ENCODE results near the gene GOLGA7B.

Gene GOLGA7B

DNA sequence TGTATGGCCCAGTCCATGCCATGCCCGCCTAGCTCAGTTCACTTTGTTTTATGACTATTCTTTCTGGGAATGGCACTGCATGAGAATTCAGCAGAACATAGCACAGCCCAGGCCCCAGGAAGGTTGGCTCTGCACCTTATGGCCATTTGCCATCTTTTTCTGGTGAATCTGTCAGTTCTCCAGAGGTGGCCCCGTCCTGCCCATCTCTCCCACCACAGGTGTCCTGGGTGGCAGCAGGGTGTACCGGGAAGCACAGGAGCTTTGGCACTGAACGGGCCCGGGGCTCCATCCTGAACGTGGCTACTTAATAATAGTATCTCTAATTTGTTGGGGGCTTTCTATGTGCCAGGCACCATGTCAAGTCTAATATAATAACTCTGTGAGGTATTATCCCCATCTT is 24.7 kb downstream of the GOLGA7B start:
- ChIA-PET POLR2A (interaction anchor here (0.6 to 0.8 kb wide), 2 partner anchors 138 to 328 kb away, joined by 3 read pairs; partner anchors contain the start of gene ZFYVE27), CTCF (interaction anchor here (0.6 to 2.2 kb wide), 4 partner anchors 9 to 250 kb away, joined by 3 to 16 read pairs (median 4); no protein-coding TSS in a partner anchor)
- no peaks in the 10 kb centered on the region for H3K36me3 ChIP-seq (ENCODE audit: control insufficient read depth in 2 of 2, insufficient read depth in 1 of 2, low read length in 2 of 2)
- 0 out of 2 replicates have a peak, but pooled peaks cover 2% of the 10 kb centered on the region for H3K4me1 ChIP-seq (ENCODE audit: control insufficient read depth, insufficient read depth, low read length)
- no peak overlapping the region for H3K27ac ChIP-seq (ENCODE audit: extremely low read depth, low read depth, low read length)
- TF ChIP-seq RBAK (tag by site-specific recombination; IDR thresholded peaks at IDR 0.05) (no peak), ZNF311 (tag by site-specific recombination; IDR thresholded peaks at IDR 0.05; ENCODE audit: borderline replicate concordance) (no peak), ZNF549 (tag by site-specific recombination; IDR thresholded peaks at IDR 0.05) (no peak), ZFP69B (tag by site-specific recombination; IDR thresholded peaks at IDR 0.05) (no peak), ZNF184 (tag by site-specific recombination; IDR thresholded peaks at IDR 0.05) (no peak), ZNF19 (tag by site-specific recombination; IDR thresholded peaks at IDR 0.05; ENCODE audit: low read depth) (no peak), HOXD13 (CRISPR knock-in tag; IDR thresholded peaks at IDR 0.05; ENCODE audit: borderline replicate concordance) (no peak), ZNF529 (tag by site-specific recombination; IDR thresholded peaks at IDR 0.05; ENCODE audit: insufficient replicate concordance) (no peak), SP3 (tag by site-specific recombination; IDR thresholded peaks at IDR 0.05) (no peak), ZXDB (tag by site-specific recombination; IDR thresholded peaks at IDR 0.05) (no peak), ZNF670 (tag by site-specific recombination; IDR thresholded peaks at IDR 0.05; ENCODE audit: low read depth) (no peak), ZNF350 (tag by site-specific recombination; IDR thresholded peaks at IDR 0.05) (no peak), ZNF76 (tag by site-specific recombination; IDR thresholded peaks at IDR 0.05; ENCODE audit: borderline replicate concordance, low read depth) (no peak), ZSCAN23 (tag by site-specific recombination; IDR thresholded peaks at IDR 0.05) (no peak), ZNF138 (tag by site-specific recombination; IDR thresholded peaks at IDR 0.05; ENCODE audit: borderline replicate concordance) (no peak), GFI1B (tag by site-specific recombination; IDR thresholded peaks at IDR 0.05) (no peak), SP2 (tag by site-specific recombination; IDR thresholded peaks at IDR 0.05) (no peak)
- TF ChIP-seq, protein P1, sequence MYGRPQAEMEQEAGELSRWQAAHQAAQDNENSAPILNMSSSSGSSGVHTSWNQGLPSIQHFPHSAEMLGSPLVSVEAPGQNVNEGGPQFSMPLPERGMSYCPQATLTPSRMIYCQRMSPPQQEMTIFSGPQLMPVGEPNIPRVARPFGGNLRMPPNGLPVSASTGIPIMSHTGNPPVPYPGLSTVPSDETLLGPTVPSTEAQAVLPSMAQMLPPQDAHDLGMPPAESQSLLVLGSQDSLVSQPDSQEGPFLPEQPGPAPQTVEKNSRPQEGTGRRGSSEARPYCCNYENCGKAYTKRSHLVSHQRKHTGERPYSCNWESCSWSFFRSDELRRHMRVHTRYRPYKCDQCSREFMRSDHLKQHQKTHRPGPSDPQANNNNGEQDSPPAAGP (tag by site-specific recombination; IDR thresholded peaks at IDR 0.05): no peak
- TF ChIP-seq, protein P2, sequence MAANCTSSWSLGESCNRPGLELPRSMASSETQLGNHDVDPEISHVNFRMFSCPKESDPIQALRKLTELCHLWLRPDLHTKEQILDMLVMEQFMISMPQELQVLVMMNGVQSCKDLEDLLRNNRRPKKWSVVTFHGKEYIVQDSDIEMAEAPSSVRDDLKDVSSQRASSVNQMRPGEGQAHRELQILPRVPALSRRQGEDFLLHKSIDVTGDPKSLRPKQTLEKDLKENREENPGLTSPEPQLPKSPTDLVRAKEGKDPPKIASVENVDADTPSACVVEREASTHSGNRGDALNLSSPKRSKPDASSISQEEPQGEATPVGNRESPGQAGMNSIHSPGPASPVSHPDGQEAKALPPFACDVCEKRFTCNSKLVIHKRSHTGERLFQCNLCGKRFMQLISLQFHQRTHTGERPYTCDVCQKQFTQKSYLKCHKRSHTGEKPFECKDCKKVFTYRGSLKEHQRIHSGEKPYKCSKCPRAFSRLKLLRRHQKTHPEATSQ (tag by site-specific recombination; IDR thresholded peaks at IDR 0.05): no peak
- TF ChIP-seq, protein P3, sequence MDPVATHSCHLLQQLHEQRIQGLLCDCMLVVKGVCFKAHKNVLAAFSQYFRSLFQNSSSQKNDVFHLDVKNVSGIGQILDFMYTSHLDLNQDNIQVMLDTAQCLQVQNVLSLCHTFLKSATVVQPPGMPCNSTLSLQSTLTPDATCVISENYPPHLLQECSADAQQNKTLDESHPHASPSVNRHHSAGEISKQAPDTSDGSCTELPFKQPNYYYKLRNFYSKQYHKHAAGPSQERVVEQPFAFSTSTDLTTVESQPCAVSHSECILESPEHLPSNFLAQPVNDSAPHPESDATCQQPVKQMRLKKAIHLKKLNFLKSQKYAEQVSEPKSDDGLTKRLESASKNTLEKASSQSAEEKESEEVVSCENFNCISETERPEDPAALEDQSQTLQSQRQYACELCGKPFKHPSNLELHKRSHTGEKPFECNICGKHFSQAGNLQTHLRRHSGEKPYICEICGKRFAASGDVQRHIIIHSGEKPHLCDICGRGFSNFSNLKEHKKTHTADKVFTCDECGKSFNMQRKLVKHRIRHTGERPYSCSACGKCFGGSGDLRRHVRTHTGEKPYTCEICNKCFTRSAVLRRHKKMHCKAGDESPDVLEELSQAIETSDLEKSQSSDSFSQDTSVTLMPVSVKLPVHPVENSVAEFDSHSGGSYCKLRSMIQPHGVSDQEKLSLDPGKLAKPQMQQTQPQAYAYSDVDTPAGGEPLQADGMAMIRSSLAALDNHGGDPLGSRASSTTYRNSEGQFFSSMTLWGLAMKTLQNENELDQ (tag by site-specific recombination; IDR thresholded peaks at IDR 0.05; ENCODE audit: low read depth): no peak
- no peak overlapping the region for H3K4me3 ChIP-seq (ENCODE audit: low read depth, low read length)
- H3K9me3 ChIP-seq (ENCODE audit: control insufficient read depth, insufficient read depth, low read depth, low read length): no peaks in the 10 kb centered on the region

DNA sequence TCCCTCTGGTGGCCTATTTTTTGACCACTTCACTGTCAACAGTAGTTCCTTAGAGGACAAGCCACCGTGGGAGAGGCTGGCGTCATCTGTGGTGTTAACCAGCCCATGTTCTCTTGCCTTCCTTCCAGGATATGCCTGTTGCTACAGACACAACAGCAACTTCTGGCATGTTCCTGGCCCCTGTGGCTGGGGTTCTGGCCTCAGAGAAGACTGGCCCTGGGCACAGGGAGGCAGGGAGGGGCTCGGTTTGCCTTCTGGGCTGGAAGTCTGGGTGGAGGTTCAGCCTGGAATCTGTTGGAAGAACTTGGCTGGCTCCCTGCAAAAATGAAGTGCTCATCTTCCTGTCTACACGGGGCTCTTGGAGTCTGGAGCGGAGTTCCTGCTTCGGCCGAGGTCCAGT is 25.7 kb downstream of the GOLGA7B start:
- Histone ChIP-seq H3K27ac (ENCODE audit: extremely low read depth, low read depth, low read length) (no peak overlapping the region), H3K4me3 (ENCODE audit: low read depth, low read length) (no peak overlapping the region), H3K4me1 (ENCODE audit: control insufficient read depth, insufficient read depth, low read length) (0 out of 2 replicates have a peak, but pooled peaks cover 2% of the 10 kb centered on the region), H3K9me3 (ENCODE audit: control insufficient read depth, insufficient read depth, low read depth, low read length) (no peaks in the 10 kb centered on the region), H3K36me3 (ENCODE audit: control insufficient read depth in 2 of 2, insufficient read depth in 1 of 2, low read length in 2 of 2) (no peaks in the 10 kb centered on the region)
- ChIA-PET POLR2A (interaction anchor here (0.8 kb wide), 1 partner anchor 139 kb away, joined by 3 read pairs; the partner anchor contains the start of gene ZFYVE27), CTCF (interaction anchor here (2.0 to 2.2 kb wide), 2 partner anchors 83 to 84 kb away, joined by 7 to 16 read pairs; no protein-coding TSS in a partner anchor)
- TF ChIP-seq ZNF324 (tag by site-specific recombination; IDR thresholded peaks at IDR 0.05) (no peak), ZNF555 (tag by site-specific recombination; conservative IDR thresholded peaks at IDR 0.05) (no peak), ZNF792 (tag by site-specific recombination; IDR thresholded peaks at IDR 0.05) (no peak), ZNF10 (tag by site-specific recombination; IDR thresholded peaks at IDR 0.05) (no peak), ZNF610 (tag by site-specific recombination; IDR thresholded peaks at IDR 0.05; ENCODE audit: borderline replicate concordance) (no peak), ZNF311 (tag by site-specific recombination; IDR thresholded peaks at IDR 0.05; ENCODE audit: borderline replicate concordance) (no peak)
- TF ChIP-seq, protein P4, sequence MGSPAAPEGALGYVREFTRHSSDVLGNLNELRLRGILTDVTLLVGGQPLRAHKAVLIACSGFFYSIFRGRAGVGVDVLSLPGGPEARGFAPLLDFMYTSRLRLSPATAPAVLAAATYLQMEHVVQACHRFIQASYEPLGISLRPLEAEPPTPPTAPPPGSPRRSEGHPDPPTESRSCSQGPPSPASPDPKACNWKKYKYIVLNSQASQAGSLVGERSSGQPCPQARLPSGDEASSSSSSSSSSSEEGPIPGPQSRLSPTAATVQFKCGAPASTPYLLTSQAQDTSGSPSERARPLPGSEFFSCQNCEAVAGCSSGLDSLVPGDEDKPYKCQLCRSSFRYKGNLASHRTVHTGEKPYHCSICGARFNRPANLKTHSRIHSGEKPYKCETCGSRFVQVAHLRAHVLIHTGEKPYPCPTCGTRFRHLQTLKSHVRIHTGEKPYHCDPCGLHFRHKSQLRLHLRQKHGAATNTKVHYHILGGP (tag by site-specific recombination; IDR thresholded peaks at IDR 0.05): no peak
- TF ChIP-seq, protein P5, sequence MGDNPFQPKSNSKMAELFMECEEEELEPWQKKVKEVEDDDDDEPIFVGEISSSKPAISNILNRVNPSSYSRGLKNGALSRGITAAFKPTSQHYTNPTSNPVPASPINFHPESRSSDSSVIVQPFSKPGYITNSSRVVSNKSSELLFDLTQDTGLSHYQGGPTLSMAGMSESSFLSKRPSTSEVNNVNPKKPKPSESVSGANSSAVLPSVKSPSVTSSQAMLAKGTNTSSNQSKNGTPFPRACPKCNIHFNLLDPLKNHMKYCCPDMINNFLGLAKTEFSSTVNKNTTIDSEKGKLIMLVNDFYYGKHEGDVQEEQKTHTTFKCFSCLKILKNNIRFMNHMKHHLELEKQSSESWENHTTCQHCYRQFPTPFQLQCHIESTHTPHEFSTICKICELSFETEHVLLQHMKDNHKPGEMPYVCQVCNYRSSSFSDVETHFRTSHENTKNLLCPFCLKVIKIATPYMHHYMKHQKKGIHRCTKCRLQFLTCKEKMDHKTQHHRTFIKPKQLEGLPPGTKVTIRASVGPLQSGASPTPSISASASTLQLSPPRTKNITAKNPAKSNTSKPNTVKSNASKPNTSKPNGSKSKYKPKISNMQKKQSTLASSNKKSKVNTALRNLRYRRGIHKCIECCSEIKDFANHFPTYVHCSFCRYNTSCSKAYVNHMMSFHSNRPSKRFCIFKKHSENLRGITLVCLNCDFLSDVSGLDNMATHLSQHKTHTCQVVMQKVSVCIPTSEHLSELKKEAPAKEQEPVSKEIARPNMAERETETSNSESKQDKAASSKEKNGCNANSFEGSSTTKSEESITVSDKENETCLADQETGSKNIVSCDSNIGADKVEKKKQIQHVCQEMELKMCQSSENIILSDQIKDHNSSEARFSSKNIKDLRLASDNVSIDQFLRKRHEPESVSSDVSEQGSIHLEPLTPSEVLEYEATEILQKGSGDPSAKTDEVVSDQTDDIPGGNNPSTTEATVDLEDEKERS (tag by site-specific recombination; IDR thresholded peaks at IDR 0.05): no peak

All from HEK293 (cell line).